Ovary (tissue), 3 donors: Measurements from ENCODE around the gene CPA1.

Source experiments
- EP300 ChIP-seq: sonication (generic); formaldehyde crosslinking; IDR thresholded peaks from one replicate; pipeline ENCODE4 v1.6.1; 2017; ENCODE audit warnings: antibody characterized with exemption
- POLR2A ChIP-seq: fragments of 450-650 bp; IDR thresholded peaks from one replicate; pipeline ENCODE4 v1.6.1; 2017; ENCODE audit warnings: antibody characterized with exemption, mild to moderate bottlenecking, moderate library complexity
- TF ChIP-seq, protein P1 (sequence below), 3 donors: fragments of 450-650 bp in 2 of 3; fragments of 200-600 bp in 1 of 3; IDR thresholded peaks; one replicate each; pipeline versions ENCODE4 v1.5.1 to v1.8.0; 2016 to 2022; ENCODE audit warnings: antibody characterized with exemption in 3 of 3, mild to moderate bottlenecking in 1 of 3
- donor health status: DM: no; HTN: no; CAD: no.

DNA sequence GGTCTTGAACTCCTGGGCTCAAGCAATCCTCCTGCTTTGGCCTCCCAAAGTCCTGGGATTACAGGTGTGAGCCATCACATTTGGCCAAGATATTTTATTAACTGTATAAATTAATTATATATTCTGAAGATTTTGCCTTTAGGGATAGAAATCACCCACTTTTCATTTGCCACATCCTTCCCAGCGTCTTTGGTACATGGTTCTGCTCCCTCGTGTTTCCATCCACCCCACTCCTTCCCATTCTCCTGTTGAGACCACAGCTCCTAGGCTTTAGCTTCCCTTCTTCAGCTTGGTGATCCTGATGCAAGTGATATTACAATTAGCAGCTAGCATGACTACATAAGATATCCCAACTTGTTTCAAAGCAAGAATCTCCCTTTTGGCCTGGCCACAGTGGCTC, 8.4 kb downstream of the CPA1 start:
- TF ChIP-seq, protein P1, sequence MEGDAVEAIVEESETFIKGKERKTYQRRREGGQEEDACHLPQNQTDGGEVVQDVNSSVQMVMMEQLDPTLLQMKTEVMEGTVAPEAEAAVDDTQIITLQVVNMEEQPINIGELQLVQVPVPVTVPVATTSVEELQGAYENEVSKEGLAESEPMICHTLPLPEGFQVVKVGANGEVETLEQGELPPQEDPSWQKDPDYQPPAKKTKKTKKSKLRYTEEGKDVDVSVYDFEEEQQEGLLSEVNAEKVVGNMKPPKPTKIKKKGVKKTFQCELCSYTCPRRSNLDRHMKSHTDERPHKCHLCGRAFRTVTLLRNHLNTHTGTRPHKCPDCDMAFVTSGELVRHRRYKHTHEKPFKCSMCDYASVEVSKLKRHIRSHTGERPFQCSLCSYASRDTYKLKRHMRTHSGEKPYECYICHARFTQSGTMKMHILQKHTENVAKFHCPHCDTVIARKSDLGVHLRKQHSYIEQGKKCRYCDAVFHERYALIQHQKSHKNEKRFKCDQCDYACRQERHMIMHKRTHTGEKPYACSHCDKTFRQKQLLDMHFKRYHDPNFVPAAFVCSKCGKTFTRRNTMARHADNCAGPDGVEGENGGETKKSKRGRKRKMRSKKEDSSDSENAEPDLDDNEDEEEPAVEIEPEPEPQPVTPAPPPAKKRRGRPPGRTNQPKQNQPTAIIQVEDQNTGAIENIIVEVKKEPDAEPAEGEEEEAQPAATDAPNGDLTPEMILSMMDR (IDR thresholded peaks at IDR 0.05): no peak
- TF ChIP-seq POLR2A (no peak), EP300 (no peak)
